Neural cell (in vitro differentiated cells): ENCODE data around the gene ATN1. TPM values are rescaled to one million over a fixed set of nuclear protein-coding genes. Genes with fewer than 3 reads are reported as not detected.

Experiments
- H2AFZ ChIP-seq: fragments of 200-600, 300-800 bp; sonication (generic), shearing (Covaris generic); 2 replicates; pipeline ENCODE4 v1.6.0; 2014; ENCODE audit warnings: low read depth, mild to moderate bottlenecking, antibody characterized with exemption, low read length, moderate library complexity
- H3F3A ChIP-seq: fragments of 200-600 bp; shearing (Covaris generic); 2 replicates; pipeline ENCODE4 v1.6.1; 2016; ENCODE audit warnings: mild to moderate bottlenecking, moderate library complexity, mixed read lengths, antibody characterized with exemption, low read length; ENCODE audit not compliant: insufficient read depth, poor library complexity, severe bottlenecking
- H3K27ac ChIP-seq: fragments of 200-600, 300-800 bp; sonication (generic), shearing (Covaris generic); 2 replicates; pipeline ENCODE4 v1.5.1; 2014; ENCODE audit warnings: mild to moderate bottlenecking, low read length, moderate library complexity
- H3K27me3 ChIP-seq: fragments of 300-800, 200-600 bp; sonication (generic), shearing (Covaris generic); 2 replicates; pipeline ENCODE4 v1.6.0; 2014; ENCODE audit warnings: mild to moderate bottlenecking, low read depth, low read length, moderate library complexity; ENCODE audit not compliant: insufficient read depth
- H3K36me3 ChIP-seq: fragments of 300-800, 200-600 bp; sonication (generic), shearing (Covaris generic); 2 replicates; pipeline ENCODE4 v1.5.1; 2014; ENCODE audit warnings: mild to moderate bottlenecking, antibody characterized with exemption, low read length, moderate library complexity; ENCODE audit not compliant: insufficient read depth
- H3K4me2 ChIP-seq: fragments of 300-800, 200-600 bp; sonication (generic), shearing (Covaris generic); 2 replicates; pipeline ENCODE4 v1.6.0; 2014; ENCODE audit warnings: mild to moderate bottlenecking, low read length
- H3K4me3 ChIP-seq: fragments of 300-800, 200-600 bp; sonication (generic), shearing (Covaris generic); 2 replicates; pipeline ENCODE4 v1.5.1; 2014; ENCODE audit warnings: mild to moderate bottlenecking, low read length, moderate library complexity
- H3K79me2 ChIP-seq: fragments of 200-600 bp; shearing (Covaris generic); replicated peaks from 2 replicates; pipeline ENCODE4 v1.6.0; 2014; ENCODE audit warnings: mild to moderate bottlenecking, low read length, moderate library complexity; ENCODE audit not compliant: insufficient read depth
- H3K9ac ChIP-seq: fragments of 300-800, 200-600 bp; sonication (generic), shearing (Covaris generic); 2 replicates; pipeline ENCODE4 v1.6.1; 2016; ENCODE audit warnings: mild to moderate bottlenecking, low read length, mixed read lengths
- H3K9me2 ChIP-seq: fragments of 200-600 bp; shearing (Covaris generic); 2 replicates; pipeline ENCODE4 v1.6.1; 2016; ENCODE audit warnings: mild to moderate bottlenecking, low read length, mixed read lengths; ENCODE audit not compliant: insufficient read depth
- H3K9me3 ChIP-seq: fragments of 200-600, 300-800 bp; sonication (generic), shearing (Covaris generic); 2 replicates; pipeline ENCODE4 v1.6.1; 2016; ENCODE audit warnings: mild to moderate bottlenecking, mixed run types, low read length, moderate library complexity, mixed read lengths
- H4K20me1 ChIP-seq: fragments of 200-600 bp; shearing (Covaris generic); 2 replicates; pipeline ENCODE4 v1.6.1; 2016; ENCODE audit warnings: mild to moderate bottlenecking, mixed run types; ENCODE audit not compliant: insufficient read depth
- CTCF ChIP-seq: fragments of 450-650 bp; IDR thresholded peaks from 2 replicates; pipeline ENCODE4 v1.5.1; 2014; ENCODE audit warnings: antibody characterized with exemption, mild to moderate bottlenecking, moderate library complexity; ENCODE audit not compliant: poor library complexity, severe bottlenecking
- EP300 ChIP-seq: fragments of 450-650 bp; conservative IDR thresholded peaks from 2 replicates; pipeline ENCODE4 v1.6.1; 2014; ENCODE audit warnings: antibody characterized with exemption, mild to moderate bottlenecking, moderate library complexity; ENCODE audit not compliant: poor library complexity, severe bottlenecking
- EZH2 ChIP-seq: fragments of 200-600, 300-800 bp; shearing (Covaris generic), sonication (generic); IDR thresholded peaks from 2 replicates; pipeline ENCODE4 v1.6.1; 2014; ENCODE audit warnings: antibody characterized with exemption, low read length, borderline replicate concordance, mild to moderate bottlenecking; ENCODE audit not compliant: insufficient read depth, poor library complexity, severe bottlenecking
- MXI1 ChIP-seq: fragments of 450-650 bp; conservative IDR thresholded peaks from 2 replicates; pipeline ENCODE4 v1.6.1; 2014; ENCODE audit warnings: antibody characterized with exemption, mild to moderate bottlenecking; ENCODE audit not compliant: poor library complexity, severe bottlenecking
- POLR2AphosphoS5 ChIP-seq: IDR thresholded peaks from 2 replicates; pipeline ENCODE4 v1.6.1; 2012
- RAD21 ChIP-seq: fragments of 450-650 bp; conservative IDR thresholded peaks from 2 replicates; pipeline ENCODE4 v1.6.1; 2014; ENCODE audit warnings: antibody characterized with exemption, mild to moderate bottlenecking, moderate library complexity
- REST ChIP-seq: IDR thresholded peaks from 2 replicates; pipeline ENCODE4 v1.6.1; 2012; ENCODE audit warnings: borderline replicate concordance
- SMC3 ChIP-seq: fragments of 450-650 bp; conservative IDR thresholded peaks from 2 replicates; pipeline ENCODE4 v1.6.1; 2014; ENCODE audit warnings: antibody characterized with exemption, mild to moderate bottlenecking, moderate library complexity; ENCODE audit not compliant: poor library complexity
- TAF1 ChIP-seq: IDR thresholded peaks from 2 replicates; pipeline ENCODE4 v1.6.1; 2012; ENCODE audit warnings: low read depth
- polyA plus RNA-seq: library from polyadenylated mRNA; depleted of rRNA; stranded (reverse); fragments of >200 nt; gene quantifications from 2 replicates; pipeline ENCODE4 v1.2.3, GENCODE V29; 2014

ATN1 gene
- polyA plus RNA-seq, 1 donor from 2014 or later: 9.2 TPM

DNA sequence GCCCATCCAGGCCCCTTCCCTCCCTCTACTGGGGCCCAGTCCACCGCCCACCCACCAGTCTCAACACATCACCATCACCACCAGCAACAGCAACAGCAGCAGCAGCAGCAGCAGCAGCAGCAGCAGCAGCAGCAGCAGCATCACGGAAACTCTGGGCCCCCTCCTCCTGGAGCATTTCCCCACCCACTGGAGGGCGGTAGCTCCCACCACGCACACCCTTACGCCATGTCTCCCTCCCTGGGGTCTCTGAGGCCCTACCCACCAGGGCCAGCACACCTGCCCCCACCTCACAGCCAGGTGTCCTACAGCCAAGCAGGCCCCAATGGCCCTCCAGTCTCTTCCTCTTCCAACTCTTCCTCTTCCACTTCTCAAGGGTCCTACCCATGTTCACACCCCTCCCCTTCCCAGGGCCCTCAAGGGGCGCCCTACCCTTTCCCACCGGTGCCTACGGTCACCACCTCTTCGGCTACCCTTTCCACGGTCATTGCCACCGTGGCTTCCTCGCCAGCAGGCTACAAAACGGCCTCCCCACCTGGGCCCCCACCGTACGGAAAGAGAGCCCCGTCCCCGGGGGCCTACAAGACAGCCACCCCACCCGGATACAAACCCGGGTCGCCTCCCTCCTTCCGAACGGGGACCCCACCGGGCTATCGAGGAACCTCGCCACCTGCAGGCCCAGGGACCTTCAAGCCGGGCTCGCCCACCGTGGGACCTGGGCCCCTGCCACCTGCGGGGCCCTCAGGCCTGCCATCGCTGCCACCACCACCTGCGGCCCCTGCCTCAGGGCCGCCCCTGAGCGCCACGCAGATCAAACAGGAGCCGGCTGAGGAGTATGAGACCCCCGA is 9.1 kb downstream of the ATN1 start:
- H3K9me2 ChIP-seq: no peaks in the 10 kb centered on the region
- no peak overlapping the region for H3K4me2 ChIP-seq
- H3F3A ChIP-seq: peaks cover 3% of the 10 kb centered on the region
- peaks cover 24% of the 10 kb centered on the region for H3K79me2 ChIP-seq
- peak overlapping the region; percentile 71 for H3K4me3 ChIP-seq
- H4K20me1 ChIP-seq: peaks cover 10% of the 10 kb centered on the region
- H3K9me3 ChIP-seq: no peaks in the 10 kb centered on the region
- TF ChIP-seq SMC3: no peak
- TF ChIP-seq EZH2: no peak
- no peak for TF ChIP-seq RAD21
- peak; percentile 7 for TF ChIP-seq POLR2AphosphoS5
- H3K27ac ChIP-seq: peak overlapping the region; percentile 91
- peaks cover 8% of the 10 kb centered on the region for H3K36me3 ChIP-seq
- H3K27me3 ChIP-seq: no peaks in the 10 kb centered on the region
- no peak overlapping the region for H2AFZ ChIP-seq
- peak overlapping the region; percentile 86 for H3K9ac ChIP-seq

- Histone ChIP-seq H3K79me2 (peaks cover 15% of the 10 kb centered on the region), H3K27ac (peak overlapping the region; percentile 91), H4K20me1 (peaks cover 9% of the 10 kb centered on the region), H3F3A (peaks cover 7% of the 10 kb centered on the region), H3K9me2 (no peaks in the 10 kb centered on the region), H3K9me3 (no peaks in the 10 kb centered on the region), H3K9ac (peak overlapping the region; percentile 86), H3K4me3 (peak overlapping the region; percentile 71), H3K4me2 (peak overlapping the region; percentile 51), H3K36me3 (peaks cover 8% of the 10 kb centered on the region), H3K27me3 (no peaks in the 10 kb centered on the region), H2AFZ (no peak overlapping the region)
- TF ChIP-seq EZH2: no peak
- peak; percentile 74 for TF ChIP-seq RAD21
- no peak for TF ChIP-seq TAF1
- TF ChIP-seq REST: peak; percentile 70
- peak; percentile 84 for TF ChIP-seq SMC3
- peak; percentile 99 for TF ChIP-seq CTCF
- TF ChIP-seq EP300: peak; percentile 78
- peak; percentile 93 for TF ChIP-seq POLR2AphosphoS5
- TF ChIP-seq MXI1: peak; percentile 91
Measured at GRCh38 chr12:6937481-6938352, 10.0 kb downstream of the ATN1 start.
